RPMI7951 (cell line): ENCODE data around the gene PCBP3. TPM values are rescaled to one million over a fixed set of nuclear protein-coding genes. Genes with fewer than 3 reads are reported as not detected.
A peak's percentile ranks its signal among the peaks of the same experiment; 100 is the strongest.

Source experiments
- DNase-seq: peaks from one replicate; pipeline ENCODE4 v3.0.0-alpha.2; 2012; ENCODE audit warnings: low read depth
- total RNA-seq: library from RNA; depleted of rRNA; stranded (reverse); fragments of >200 nt; shearing (Covaris generic); gene quantifications from 2 replicates; pipeline ENCODE4 v1.2.3, GENCODE V29; 2014

PCBP3 gene
- total RNA-seq, 1 experiment from 2014 or later: 4.0 TPM

DNA sequence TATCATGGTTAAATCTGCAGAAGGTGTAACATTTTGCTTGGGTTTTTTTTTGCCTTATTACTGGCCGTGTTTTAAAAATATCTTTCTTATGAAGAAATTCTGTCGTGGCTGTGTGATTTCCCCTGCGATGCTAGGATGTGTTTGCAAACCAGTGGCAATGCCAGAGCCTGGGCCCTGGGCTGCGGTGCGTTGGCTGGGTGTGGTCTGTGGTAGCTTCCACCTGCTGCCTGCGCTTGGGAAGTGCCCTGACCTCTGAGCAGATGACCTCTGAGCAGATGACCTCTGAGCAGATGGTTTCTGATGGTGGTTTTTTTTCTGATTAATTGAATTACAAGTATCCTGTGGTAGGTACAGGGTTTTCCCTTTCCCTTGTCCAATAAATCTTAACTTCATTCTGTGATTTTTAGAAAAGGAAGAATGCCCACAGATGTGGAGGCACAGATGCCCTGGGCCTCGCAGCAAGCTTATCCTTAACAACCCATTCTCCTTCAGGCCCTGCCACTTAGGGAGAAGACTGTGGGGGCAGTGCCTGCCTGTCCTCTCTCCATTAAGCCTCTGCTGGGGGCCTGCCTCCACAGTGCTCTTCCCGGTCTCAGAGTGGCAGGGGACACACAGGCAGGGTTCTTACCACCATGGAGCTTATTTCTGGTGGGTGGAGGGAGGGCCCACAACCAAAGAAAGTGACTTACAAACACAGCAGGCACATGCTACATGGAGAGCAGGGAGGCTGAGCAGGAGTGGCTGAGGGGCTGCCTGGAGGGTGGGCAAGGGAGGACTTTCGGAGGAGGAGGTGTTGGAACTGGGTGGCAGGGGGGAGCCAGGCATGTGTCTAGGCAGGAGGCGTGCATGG lies 81.7 kb downstream of the PCBP3 start:
- no peak for DNase-seq

DNA sequence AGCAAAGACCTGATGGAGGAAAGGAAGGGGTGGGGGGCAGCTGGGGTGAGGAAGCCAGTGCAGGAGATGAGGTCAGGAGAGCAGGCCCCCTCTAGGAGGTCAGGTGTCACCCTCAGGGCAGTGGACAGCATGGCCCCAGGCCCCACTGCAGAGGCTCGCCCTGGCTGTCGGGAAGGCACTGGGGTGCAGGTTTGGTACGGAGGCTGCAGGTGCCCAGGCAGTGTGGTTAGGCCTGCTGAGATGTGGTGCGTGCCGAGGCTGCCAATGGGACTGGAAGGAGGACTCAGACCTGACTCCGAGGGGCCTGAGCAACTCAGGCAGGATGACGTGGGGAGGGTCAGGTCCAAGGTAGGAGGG lies 82.3 kb downstream of the PCBP3 start:
- DNase-seq: no peak

GRCh38 chr21:45726438-45726837 lies 82.9 kb downstream of the PCBP3 start:
- no peak for DNase-seq

DNA sequence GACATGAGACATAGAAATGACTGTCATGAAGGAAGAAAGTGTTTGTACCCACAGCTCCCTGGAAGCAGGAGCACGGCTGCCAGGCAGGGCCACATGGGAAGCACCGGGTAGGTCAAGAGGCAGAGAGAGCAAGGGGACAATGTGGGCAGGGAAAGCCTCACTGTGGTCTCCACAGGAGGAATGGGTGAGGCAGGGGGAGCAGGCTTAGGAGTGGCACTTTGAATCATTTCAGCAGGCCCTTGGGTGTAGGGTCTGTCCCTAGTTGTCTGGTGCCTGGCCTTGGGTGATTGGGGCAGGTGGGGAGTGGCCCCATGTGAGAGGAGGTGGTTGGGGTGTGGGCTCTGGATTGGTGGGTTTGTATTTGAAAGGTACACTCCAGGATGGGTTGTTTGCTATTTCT lies 83.9 kb downstream of the PCBP3 start:
- DNase-seq: no peak

DNA sequence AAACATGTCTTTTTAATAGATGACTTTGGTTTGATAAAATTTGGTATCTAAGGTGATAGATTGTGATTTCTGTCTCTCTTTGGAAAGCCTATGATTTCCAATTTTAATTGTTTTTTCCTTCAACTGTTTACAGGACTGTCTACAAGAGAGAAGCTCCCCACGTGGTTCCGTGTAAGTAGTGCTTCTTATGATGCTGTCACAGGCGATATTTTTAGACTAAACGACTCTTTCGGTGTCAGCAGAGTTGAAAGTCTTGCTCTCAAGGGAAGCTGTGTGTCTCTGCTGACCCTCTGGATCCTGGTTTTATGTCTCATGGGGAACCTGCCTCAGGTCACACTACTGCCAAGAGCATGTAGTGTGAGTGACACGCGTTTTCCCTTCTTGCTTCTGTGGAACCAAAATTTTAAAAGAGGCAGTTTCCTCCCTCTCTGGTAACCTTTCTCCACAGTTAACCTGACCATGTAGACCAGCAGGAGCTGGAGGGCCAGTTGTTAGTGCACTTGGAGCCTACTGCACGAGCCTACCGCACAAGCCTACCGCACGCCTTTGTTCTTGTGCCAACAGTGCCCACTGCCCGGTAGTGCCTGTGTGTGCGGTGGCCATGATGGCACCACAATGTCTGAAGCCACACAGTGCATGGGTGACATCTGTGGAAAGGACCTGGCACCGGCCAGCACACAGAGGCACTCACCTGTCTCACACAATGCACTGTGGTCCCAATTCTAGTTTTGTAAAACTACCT lies 91.9 kb downstream of the PCBP3 start:
- DNase-seq: no peak

DNA sequence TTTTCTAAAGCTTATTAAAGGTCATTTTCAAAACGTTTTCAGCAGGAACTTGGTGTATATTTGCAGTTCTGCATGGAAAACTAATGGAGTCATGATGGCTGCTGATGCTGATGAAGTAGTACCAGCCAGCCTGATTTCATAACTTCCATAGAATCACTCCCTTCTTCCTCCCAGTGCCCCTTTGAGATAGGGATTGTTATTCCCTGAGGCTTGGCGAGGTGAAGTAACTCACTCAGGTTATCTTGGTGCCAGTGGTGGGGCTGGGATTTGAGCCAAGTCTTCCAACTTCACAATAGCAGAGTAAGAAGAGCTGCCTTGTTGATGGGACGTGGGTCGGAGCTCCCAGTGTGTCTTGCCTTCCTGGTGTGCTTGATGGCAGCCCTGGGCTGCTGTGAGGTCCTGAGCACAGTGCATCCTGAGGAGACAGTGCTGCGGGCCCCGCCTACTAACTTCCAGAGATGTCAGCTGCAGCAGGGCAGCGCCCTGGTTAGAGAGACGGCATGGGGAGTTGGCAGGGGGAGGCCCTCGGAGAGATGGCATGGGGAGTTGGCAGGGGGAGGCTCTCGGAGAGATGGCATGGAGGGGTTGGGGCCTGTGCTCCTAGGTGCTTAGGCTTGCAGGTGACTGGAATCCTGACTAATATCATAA lies 92.6 kb downstream of the PCBP3 start:
- DNase-seq: no peak

GRCh38 chr21:45736690-45737484 lies 93.4 kb downstream of the PCBP3 start:
- DNase-seq: no peak

GRCh38 chr21:45737485-45738166 lies 94.1 kb downstream of the PCBP3 start:
- no peak for DNase-seq

DNA sequence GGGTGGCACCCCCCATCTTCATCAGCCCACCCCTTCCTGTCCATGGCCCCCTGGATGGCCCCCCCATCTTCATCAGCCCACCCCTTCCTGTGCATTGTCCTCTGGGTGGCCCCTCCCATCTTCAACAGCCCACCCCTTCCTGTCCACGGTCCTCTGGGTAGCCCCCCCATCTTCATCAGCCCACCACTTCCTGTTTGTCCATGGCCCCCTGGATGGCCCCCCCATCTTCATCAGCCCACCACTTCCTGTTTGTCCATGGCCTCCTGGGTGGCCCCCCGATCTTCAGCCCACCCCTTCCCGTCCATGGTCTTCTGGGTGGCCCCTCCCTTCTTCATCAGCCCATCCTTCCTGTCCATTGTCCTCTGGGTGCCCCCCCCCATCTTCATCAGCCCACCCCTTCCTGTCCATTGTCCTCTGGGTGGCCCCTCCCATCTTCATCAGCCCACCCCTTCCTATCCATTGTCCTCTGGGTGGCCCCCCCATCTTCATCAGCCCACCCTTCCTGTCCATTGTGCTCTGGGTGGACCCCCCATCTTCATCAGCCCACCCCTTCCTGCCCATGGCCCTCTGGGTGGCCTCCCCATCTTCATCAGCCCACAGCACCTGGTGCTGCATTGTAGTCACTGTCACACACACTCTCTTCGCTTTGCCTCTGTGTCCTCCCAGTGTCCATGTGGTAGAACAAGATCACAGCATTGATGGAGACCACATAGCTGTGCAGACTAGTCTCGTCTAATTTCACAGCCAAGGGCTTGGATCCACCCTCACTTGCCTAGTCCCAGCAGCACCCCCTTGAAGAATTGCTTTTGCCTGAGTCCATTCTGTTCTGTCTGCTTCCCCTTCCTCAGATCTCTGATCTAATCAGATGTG lies 95.9 kb downstream of the PCBP3 start:
- DNase-seq: no peak

GRCh38 chr21:45740088-45740440 lies 96.5 kb downstream of the PCBP3 start:
- no peak for DNase-seq

DNA sequence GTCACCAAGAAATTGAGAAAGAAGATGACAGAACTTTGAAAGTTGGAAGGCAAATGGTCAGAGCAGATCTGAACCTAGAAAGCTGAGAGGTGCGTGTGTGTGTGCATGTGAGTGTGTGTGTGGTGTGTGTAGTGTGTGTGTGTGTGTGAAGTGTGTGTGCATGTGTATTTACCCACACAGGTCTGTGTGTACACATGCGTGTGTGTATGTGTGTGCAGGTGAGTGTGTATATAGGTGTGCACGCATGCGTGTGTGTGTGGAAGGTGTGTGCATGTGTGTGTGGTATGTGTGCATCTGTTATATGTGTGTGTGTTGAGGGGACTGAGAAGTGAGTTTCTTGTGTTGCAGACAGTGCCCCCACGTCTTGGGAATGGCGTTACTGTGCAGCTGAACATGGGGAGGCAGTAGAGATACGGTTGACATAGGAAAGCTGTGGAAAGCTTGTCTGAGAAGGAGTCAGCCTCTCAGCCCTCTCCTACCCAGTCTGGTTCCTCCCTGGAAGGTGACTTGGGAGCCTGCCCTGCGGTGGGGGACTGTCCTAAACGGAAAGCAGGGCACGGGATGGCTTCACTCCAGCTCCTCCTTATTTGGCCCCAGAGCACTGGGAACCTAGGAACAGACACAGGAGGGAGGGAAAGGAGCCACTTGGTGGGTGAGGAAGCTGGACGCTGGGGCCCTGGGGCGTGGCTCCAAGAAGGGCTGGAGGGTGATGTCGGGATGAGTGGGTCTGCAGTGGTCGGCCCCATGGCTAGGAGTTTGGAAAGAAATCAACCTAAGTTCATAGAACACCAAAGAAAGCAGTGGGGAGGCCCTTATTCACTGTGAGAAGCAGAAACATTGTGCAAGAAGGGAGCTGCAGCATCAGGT lies 97.2 kb downstream of the PCBP3 start:
- no peak for DNase-seq

DNA sequence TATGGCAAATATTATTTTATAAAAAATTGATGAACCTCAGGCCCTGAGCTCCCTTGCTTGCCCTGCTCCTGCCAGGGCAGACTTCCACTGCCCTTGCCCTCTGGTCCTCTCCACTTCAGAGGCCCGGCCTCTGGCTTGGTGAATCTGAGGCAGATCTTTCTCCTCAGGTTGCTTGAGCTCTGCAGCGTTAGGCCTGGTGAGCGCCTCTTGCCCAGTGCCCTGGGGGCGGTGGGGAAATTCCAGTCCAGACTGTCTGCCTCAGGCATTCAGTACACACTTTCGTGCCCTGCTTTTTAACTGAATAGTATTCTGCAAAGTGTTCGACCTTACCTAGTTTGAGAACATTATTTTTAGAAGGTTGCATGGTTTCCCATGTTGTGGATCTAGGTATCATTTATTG lies 98.2 kb downstream of the PCBP3 start:
- DNase-seq: no peak

GRCh38 chr21:45742247-45742646 lies 98.7 kb downstream of the PCBP3 start:
- no peak for DNase-seq

GRCh38 chr21:45745256-45745655 lies 101.7 kb downstream of the PCBP3 start:
- DNase-seq: no peak

DNA sequence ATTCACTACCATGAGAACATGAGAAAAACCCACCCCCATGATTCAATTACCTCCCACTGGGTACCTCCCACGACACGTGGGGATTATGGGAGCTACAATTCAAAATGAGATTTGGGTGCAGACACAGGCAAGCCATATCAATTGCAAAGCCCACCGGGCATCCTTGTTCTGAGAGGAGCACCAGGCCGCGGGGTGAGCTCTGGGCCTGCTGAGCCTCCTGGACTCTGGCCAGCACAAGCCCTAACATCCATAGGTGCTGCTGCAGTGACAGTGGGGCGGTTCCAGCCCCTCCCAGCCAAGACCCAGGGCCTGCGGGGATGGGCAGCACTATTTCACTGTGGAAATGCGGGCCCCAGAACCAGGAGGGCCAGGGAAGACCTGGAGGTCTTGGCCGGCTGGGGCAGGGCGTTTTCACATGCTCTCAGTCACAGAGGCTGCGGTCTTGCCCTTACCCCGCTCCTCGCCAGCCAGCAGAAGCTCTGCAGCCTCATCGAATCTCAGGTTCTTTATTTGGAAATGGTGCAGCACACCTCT lies 103.8 kb downstream of the PCBP3 start:
- no peak for DNase-seq

DNA sequence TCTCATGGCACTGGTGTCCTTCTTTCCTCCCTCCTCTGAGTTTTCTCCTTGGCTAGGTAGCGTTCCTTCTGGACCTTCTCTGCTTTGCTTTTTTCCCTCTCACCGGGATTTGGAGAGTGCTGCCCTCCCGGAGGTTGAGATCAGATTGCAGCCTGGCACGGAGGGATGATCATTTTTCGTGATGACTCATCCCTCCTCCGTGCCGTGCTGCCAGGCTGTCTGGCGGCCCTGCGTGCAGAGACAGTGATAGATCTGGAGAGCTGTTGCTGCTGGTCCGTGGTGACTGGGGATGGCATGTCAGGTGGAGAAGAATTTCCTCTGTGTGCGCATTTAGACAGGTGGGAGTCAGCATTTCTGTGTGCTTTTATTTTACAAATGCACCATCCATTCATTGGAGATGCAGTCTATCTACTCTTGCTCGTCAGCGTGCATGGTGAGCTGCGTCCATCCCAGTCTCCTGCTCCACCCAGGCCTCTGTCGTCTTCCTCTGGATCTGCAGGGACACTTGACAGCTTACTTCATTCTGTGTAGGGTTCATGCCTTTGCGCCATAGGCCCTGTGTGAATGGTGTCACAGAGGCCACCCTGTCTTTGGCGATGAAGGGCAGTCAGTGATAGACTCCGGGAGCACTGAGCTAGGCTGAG lies 104.4 kb downstream of the PCBP3 start:
- DNase-seq: peak; percentile 86

- DNase-seq: no peak
Observed at GRCh38 chr21:45748593-45748992, 105.1 kb downstream of the PCBP3 start.

DNA sequence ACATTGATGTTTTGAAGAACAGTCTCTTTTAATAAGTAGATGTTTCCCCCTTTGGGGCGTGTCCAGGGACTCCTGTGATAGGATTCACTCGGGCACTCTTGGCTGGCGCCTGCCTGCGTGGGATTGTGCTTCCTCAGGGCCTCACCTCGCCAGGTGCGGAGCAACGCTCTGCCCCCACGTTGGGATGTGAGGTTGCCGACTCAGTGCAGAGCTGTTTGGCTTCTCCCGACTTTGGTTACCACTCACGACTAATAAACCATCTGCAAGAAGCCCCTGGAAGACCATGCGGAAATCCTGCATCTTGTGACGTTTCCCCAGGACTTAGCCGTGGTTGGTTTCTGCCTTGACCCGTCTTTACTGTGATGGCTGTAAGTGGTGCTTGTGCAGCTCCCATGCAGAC lies 106.4 kb downstream of the PCBP3 start:
- DNase-seq: no peak

DNA sequence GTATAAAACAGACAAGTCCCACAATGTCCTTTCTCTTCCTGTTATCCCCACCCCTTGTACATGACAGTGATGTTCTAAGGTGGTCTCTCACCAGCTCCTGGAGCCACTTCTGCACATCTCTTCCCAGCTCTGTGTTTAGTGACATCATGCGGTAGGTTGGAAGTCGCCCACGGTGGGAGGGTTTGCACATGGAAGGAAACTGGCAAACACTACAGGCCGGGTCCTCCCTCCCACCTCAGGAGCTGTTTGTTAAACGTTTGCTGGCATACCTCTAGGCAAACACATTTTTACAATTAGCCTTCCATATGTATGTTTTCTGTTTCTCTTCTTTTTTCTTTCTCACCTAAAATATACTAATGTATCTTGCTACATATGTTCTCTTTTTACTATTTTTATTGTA lies 107.4 kb downstream of the PCBP3 start:
- DNase-seq: no peak
